ENCODE results near the gene BCAS4.

DNA sequence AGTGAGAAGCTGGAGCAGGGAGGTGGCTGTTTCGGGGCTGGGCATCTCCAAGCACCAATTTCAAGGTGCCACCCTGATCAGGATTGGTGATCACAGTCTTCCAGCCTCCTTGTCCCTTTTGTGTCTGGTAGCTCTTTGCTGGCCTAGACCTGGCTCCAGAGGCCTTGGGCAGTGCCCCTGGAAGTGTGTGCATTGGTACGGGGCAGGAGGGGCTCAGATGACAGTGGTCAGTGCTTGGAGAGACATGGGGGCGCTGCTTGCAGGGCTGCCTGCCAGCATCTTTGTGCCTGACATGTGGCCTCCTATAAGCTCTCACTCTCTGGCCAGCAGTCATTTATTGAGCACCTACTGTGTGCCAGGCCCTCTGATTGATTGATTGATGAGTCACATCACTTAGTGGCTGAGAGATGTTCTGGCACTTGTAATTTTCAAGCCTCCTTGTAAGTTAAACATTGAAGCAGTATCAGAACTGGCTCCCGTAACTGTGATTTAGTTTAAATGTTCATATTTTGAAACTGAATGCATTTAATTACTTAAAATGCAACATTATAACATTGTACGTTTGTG is 61.7 kb downstream of the BCAS4 start:
- TF ChIP-seq POLR2A (IDR thresholded peaks at IDR 0.05), result no peak
- TF ChIP-seq, protein P1, sequence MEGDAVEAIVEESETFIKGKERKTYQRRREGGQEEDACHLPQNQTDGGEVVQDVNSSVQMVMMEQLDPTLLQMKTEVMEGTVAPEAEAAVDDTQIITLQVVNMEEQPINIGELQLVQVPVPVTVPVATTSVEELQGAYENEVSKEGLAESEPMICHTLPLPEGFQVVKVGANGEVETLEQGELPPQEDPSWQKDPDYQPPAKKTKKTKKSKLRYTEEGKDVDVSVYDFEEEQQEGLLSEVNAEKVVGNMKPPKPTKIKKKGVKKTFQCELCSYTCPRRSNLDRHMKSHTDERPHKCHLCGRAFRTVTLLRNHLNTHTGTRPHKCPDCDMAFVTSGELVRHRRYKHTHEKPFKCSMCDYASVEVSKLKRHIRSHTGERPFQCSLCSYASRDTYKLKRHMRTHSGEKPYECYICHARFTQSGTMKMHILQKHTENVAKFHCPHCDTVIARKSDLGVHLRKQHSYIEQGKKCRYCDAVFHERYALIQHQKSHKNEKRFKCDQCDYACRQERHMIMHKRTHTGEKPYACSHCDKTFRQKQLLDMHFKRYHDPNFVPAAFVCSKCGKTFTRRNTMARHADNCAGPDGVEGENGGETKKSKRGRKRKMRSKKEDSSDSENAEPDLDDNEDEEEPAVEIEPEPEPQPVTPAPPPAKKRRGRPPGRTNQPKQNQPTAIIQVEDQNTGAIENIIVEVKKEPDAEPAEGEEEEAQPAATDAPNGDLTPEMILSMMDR (IDR thresholded peaks at IDR 0.05), result no peak

Measured in esophagus squamous epithelium (tissue), 4 donors.